Measurements from ENCODE around the gene TBC1D10A.
A peak's percentile ranks its signal among the peaks of the same experiment; 100 is the strongest.

TBC1D10A gene

GRCh38 chr22:30250661-30251267 lies 76.0 kb downstream of the TBC1D10A start:
- peaks cover under 1% of the 10 kb centered on the region for H3K4me1 ChIP-seq (ENCODE audit: control insufficient read depth, insufficient read depth, low read length)
- H3K36me3 ChIP-seq (ENCODE audit: control insufficient read depth in 2 of 2, insufficient read depth in 1 of 2, low read length in 2 of 2) = no peaks in the 10 kb centered on the region
- TF ChIP-seq PATZ1 (tag by site-specific recombination; IDR thresholded peaks at IDR 0.05) (0 out of 2 replicates have a peak, but pooled peaks have one; percentile 19), ZFHX2 (tag by site-specific recombination; conservative IDR thresholded peaks at IDR 0.05) (0 out of 2 replicates have a peak, but pooled peaks have one; percentile 7), ZNF335 (tag by site-specific recombination; conservative IDR thresholded peaks at IDR 0.05) (peak; percentile 38; the same call in 1 of the 2 replicates), EGR2 (tag by site-specific recombination; IDR thresholded peaks at IDR 0.05; ENCODE audit: low read depth) (peak; percentile 50; the same call in 1 of the 2 replicates), GLIS2 (tag by site-specific recombination; IDR thresholded peaks at IDR 0.05) (peak; percentile 43), ZNF549 (tag by site-specific recombination; IDR thresholded peaks at IDR 0.05) (no peak)
- H3K4me3 ChIP-seq (ENCODE audit: low read depth, low read length) = no peak overlapping the region
- ChIA-PET CTCF (interaction anchor here (0.6 to 3.1 kb wide), 7 partner anchors 11 to 615 kb away, joined by 3 to 16 read pairs (median 4); no protein-coding TSS in a partner anchor), POLR2A (interaction anchor here (0.6 kb wide), 1 partner anchor 44 kb away, joined by 4 read pairs; no protein-coding TSS in a partner anchor)
- no peak overlapping the region for H3K27ac ChIP-seq (ENCODE audit: extremely low read depth, low read depth, low read length)
- no peaks in the 10 kb centered on the region for H3K9me3 ChIP-seq (ENCODE audit: control insufficient read depth, insufficient read depth, low read depth, low read length)

GRCh38 chr22:30250039-30250565 lies 76.6 kb downstream of the TBC1D10A start:
- Histone ChIP-seq H3K27ac (ENCODE audit: extremely low read depth, low read depth, low read length) (no peak overlapping the region), H3K4me3 (ENCODE audit: low read depth, low read length) (no peak overlapping the region), H3K9me3 (ENCODE audit: control insufficient read depth, insufficient read depth, low read depth, low read length) (no peaks in the 10 kb centered on the region), H3K36me3 (ENCODE audit: control insufficient read depth in 2 of 2, insufficient read depth in 1 of 2, low read length in 2 of 2) (no peaks in the 10 kb centered on the region), H3K4me1 (ENCODE audit: control insufficient read depth, insufficient read depth, low read length) (peaks cover 3% of the 10 kb centered on the region)
- CTCF ChIA-PET = interaction anchor here (0.7 to 3.1 kb wide), 4 partner anchors 12 to 235 kb away, joined by 3 to 16 read pairs (median 3); no protein-coding TSS in a partner anchor
- TF ChIP-seq ZBTB8A (tag by site-specific recombination; IDR thresholded peaks at IDR 0.05) (no peak), ZNF26 (tag by site-specific recombination; IDR thresholded peaks at IDR 0.05) (no peak), ZBTB17 (tag by site-specific recombination; IDR thresholded peaks at IDR 0.05) (no peak)
- POLR2A ChIA-PET = interaction anchor here (0.6 kb wide), 1 partner anchor 43 kb away, joined by 4 read pairs; no protein-coding TSS in a partner anchor

GRCh38 chr22:30249049-30250038 lies 77.4 kb downstream of the TBC1D10A start:
- peaks cover 0 to 5% of the 10 kb centered on the region in 2 experiments; a peak in 1 of 3 replicates for H3K36me3 ChIP-seq (ENCODE audit: control insufficient read depth in 2 of 2, insufficient read depth in 1 of 2, low read length in 2 of 2)
- H3K4me1 ChIP-seq (ENCODE audit: control insufficient read depth, insufficient read depth, low read length) = peaks cover 3% of the 10 kb centered on the region
- CTCF ChIA-PET = interaction anchor here (0.5 to 3.1 kb wide), 5 partner anchors 91 to 235 kb away, joined by 3 to 16 read pairs (median 3); no protein-coding TSS in a partner anchor
- POLR2A ChIA-PET = no interaction called here
- no peaks in the 10 kb centered on the region for H3K9me3 ChIP-seq (ENCODE audit: control insufficient read depth, insufficient read depth, low read depth, low read length)
- no peak overlapping the region for H3K4me3 ChIP-seq (ENCODE audit: low read depth, low read length)
- H3K27ac ChIP-seq (ENCODE audit: extremely low read depth, low read depth, low read length) = no peak overlapping the region
- peak; percentile 53 for TF ChIP-seq ZIC2 (tag by site-specific recombination; IDR thresholded peaks at IDR 0.05)
- TF ChIP-seq HOXC10 (CRISPR knock-in tag; IDR thresholded peaks at IDR 0.05) = no peak
- peak; percentile 63 for TF ChIP-seq ZFHX2 (tag by site-specific recombination; conservative IDR thresholded peaks at IDR 0.05)
- TF ChIP-seq ZNF513 (tag by site-specific recombination; IDR thresholded peaks at IDR 0.05) = no peak
- peak; percentile 83 for TF ChIP-seq WT1 (tag by site-specific recombination; IDR thresholded peaks at IDR 0.05)
- no peak for TF ChIP-seq GLIS2 (tag by site-specific recombination; IDR thresholded peaks at IDR 0.05)
- no peak for TF ChIP-seq ZNF660 (tag by site-specific recombination; IDR thresholded peaks at IDR 0.05)
- no peak for TF ChIP-seq FEZF1 (tag by site-specific recombination; IDR thresholded peaks at IDR 0.05)
- peak; percentile 88 for TF ChIP-seq KLF1 (tag by site-specific recombination; IDR thresholded peaks at IDR 0.05)
- no peak for TF ChIP-seq AEBP2 (tag by site-specific recombination; IDR thresholded peaks at IDR 0.05; ENCODE audit: borderline replicate concordance)
- peak; percentile 52; the same call in 1 of the 2 replicates for TF ChIP-seq KLF17 (tag by site-specific recombination; IDR thresholded peaks at IDR 0.05)
- TF ChIP-seq EGR2 (tag by site-specific recombination; IDR thresholded peaks at IDR 0.05; ENCODE audit: low read depth) = peak; percentile 43; the same call in 1 of the 2 replicates
- TF ChIP-seq ZNF701 (tag by site-specific recombination; IDR thresholded peaks at IDR 0.05) = no peak
